ENCODE results near the gene LRRC1.

LRRC1 gene

GRCh38 chr6:53929041-53929820, 134.4 kb downstream of the LRRC1 start:
- no peak for DNase-seq

GRCh38 chr6:53929821-53930120, 135.0 kb downstream of the LRRC1 start:
- DNase-seq: no peak

- no peak for DNase-seq
These were observed 135.5 kb downstream of the LRRC1 start for GRCh38 chr6:53930330-53930729.

- no peak for DNase-seq
These were observed 136.3 kb downstream of the LRRC1 start for GRCh38 chr6:53931086-53931485.

GRCh38 chr6:53932516-53932915, 137.7 kb downstream of the LRRC1 start:
- no peak for DNase-seq

GRCh38 chr6:53934023-53934422, 139.2 kb downstream of the LRRC1 start:
- no peak for DNase-seq

- DNase-seq: no peak
These were observed 142.7 kb downstream of the LRRC1 start for GRCh38 chr6:53937461-53937860.

GRCh38 chr6:53938810-53939209, 144.0 kb downstream of the LRRC1 start:
- DNase-seq: peak; percentile 2

GRCh38 chr6:53939830-53940229, 145.0 kb downstream of the LRRC1 start:
- no peak for DNase-seq

GRCh38 chr6:53943395-53943794, 148.6 kb downstream of the LRRC1 start:
- DNase-seq: no peak

- no peak for DNase-seq
These were observed 149.3 kb downstream of the LRRC1 start for GRCh38 chr6:53944091-53944490.

GRCh38 chr6:53944543-53944942, 149.7 kb downstream of the LRRC1 start:
- no peak for DNase-seq

- no peak for DNase-seq
These were observed 151.1 kb downstream of the LRRC1 start for GRCh38 chr6:53945765-53946407.

GRCh38 chr6:53947780-53948179, 153.0 kb downstream of the LRRC1 start:
- DNase-seq: no peak

- DNase-seq: no peak
These were observed 156.6 kb downstream of the LRRC1 start for GRCh38 chr6:53951383-53951782.

- DNase-seq: peak; percentile 20
These were observed 161.4 kb downstream of the LRRC1 start for GRCh38 chr6:53956068-53956711.

- DNase-seq: no peak
These were observed 162.0 kb downstream of the LRRC1 start for GRCh38 chr6:53956804-53957203.

GRCh38 chr6:53959717-53960116, 164.9 kb downstream of the LRRC1 start:
- DNase-seq: no peak

- DNase-seq: no peak
These were observed 165.5 kb downstream of the LRRC1 start for GRCh38 chr6:53960311-53960710.

GRCh38 chr6:53961679-53962370, 167.0 kb downstream of the LRRC1 start:
- no peak for DNase-seq

GRCh38 chr6:53962646-53963045, 167.8 kb downstream of the LRRC1 start:
- DNase-seq: no peak

GRCh38 chr6:53967415-53967814, 172.6 kb downstream of the LRRC1 start:
- no peak for DNase-seq

Data from activated CD4-positive, alpha-beta T cell treated with anti-CD3 and anti-CD28 coated beads, Interleukin-10, Interleukin-2, amounts not matched to agents 100 ng/mL and 50 ng/mL, durations not matched to agents 16 hours and 8 hours (primary cell).